ENCODE data around the gene ANKRD33B. TPM values are rescaled to one million over a fixed set of nuclear protein-coding genes. Genes with fewer than 3 reads are reported as not detected.

Gene ANKRD33B
- total RNA-seq, 2 donors from 2014 or later: 4.1 to 7.4 TPM

DNA sequence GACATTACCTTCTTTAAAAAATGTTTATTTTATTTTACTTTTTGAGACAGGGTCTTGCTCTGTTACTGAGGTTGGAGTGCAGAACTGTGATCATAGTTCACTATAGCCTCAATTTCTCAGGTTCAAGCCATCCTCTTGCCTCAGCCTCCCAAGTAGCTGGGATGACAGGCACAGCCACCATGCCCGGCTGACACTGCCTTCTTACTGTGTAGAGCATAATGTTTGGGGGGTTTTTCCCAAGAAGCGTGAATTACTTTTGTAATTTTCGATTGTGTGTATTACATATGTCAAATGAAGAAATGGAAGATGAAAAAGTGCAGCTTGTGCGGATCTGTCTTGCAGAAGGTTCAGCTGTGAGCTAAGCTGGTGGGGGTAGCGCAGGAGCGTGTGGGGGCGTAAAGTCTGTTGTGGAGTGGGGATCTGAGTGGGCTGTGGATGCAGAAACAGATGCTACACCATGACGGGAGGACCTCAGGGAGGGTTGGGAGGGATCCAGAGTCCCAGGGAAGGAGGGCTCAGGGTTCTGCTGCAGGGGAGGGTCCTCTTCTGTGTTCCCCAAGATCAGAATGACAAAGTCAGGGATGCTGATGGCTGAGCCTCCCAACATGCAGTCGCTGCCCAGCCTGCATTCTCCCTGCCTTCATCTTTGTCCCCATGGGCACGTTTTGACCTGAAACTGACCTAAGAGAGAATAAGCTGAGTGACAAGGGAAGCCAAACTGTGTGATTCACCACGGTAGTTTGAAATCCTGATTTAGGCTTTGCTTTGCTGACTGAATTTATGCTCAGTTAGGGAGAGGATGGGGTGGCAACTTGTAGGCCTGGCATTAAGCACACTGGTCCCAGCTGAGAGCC, 6.8 kb upstream of the ANKRD33B start:
- H3K27ac ChIP-seq: no peak overlapping the region
- DNase-seq (ENCODE audit: low spot score): no peak
- H3K4me1 ChIP-seq (replicated peaks): no peaks in the 10 kb centered on the region
- 82% methylated on average over 11 of the region's 11 CpGs for WGBS
- no peaks in the 10 kb centered on the region for H3K9me3 ChIP-seq
- no peak overlapping the region for H3K4me3 ChIP-seq
- TF ChIP-seq POLR2AphosphoS5 (IDR thresholded peaks at IDR 0.05) (no peak), POLR2A (IDR thresholded peaks at IDR 0.05) (no peak)
- TF ChIP-seq, protein P1, sequence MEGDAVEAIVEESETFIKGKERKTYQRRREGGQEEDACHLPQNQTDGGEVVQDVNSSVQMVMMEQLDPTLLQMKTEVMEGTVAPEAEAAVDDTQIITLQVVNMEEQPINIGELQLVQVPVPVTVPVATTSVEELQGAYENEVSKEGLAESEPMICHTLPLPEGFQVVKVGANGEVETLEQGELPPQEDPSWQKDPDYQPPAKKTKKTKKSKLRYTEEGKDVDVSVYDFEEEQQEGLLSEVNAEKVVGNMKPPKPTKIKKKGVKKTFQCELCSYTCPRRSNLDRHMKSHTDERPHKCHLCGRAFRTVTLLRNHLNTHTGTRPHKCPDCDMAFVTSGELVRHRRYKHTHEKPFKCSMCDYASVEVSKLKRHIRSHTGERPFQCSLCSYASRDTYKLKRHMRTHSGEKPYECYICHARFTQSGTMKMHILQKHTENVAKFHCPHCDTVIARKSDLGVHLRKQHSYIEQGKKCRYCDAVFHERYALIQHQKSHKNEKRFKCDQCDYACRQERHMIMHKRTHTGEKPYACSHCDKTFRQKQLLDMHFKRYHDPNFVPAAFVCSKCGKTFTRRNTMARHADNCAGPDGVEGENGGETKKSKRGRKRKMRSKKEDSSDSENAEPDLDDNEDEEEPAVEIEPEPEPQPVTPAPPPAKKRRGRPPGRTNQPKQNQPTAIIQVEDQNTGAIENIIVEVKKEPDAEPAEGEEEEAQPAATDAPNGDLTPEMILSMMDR (IDR thresholded peaks at IDR 0.05): no peak
- H3K27me3 ChIP-seq (replicated peaks; ENCODE audit: insufficient read depth): no peaks in the 10 kb centered on the region
- intact Hi-C loops (cut with DNase I): no loop called here
- no peaks in the 10 kb centered on the region for H3K36me3 ChIP-seq

DNA sequence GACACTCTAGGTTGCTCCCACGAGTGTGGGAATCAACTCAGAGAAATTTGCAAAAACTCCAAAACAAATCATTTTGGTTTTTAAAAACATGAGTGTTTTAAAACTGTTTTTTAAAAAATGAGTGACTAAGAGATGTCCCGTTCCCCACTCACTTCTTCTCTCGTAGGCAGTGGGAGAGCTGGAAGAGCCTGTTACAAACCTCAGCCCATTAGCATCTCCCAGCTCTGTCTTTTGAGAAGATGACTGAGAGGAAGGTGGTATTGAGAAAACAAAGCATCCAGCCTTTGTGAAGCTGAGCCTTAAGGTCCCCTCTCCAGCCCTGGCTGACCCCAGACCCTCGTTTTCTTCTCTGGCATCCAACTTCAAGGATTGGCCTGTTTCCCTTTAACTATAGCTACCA, 4.7 kb upstream of the ANKRD33B start:
- TF ChIP-seq POLR2A (IDR thresholded peaks at IDR 0.05) (no peak), POLR2AphosphoS5 (IDR thresholded peaks at IDR 0.05) (no peak)
- TF ChIP-seq, protein P1 (IDR thresholded peaks at IDR 0.05): no peak
- Histone ChIP-seq H3K4me3 (no peak overlapping the region), H3K36me3 (no peaks in the 10 kb centered on the region), H3K27me3 (replicated peaks; ENCODE audit: insufficient read depth) (no peaks in the 10 kb centered on the region), H3K9me3 (no peaks in the 10 kb centered on the region), H3K27ac (no peak overlapping the region), H3K4me1 (replicated peaks) (no peaks in the 10 kb centered on the region)
- no peak for DNase-seq (ENCODE audit: low spot score)
- WGBS: 80% methylated on average over 4 of the region's 4 CpGs
- intact Hi-C loops (cut with DNase I): no loop called here

DNA sequence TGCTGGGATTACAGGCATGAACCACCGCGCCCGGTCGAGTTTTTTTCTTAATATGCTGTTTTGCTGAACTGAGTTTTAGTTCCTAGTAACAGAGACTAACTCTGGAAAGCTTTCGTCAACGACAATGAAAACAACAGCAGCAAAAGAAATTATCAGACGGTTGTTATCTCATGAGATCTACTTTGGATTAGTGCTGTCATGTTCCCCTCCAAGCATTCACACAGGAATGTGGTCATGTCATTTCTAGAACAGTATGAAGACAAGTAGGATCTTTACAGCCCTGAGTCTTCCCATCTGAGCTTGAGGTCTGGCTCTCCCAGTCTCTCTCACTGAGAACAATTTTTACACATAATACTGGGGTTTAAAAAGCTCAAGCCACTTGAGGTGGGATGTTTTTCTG, 4.0 kb upstream of the ANKRD33B start:
- no peaks in the 10 kb centered on the region for H3K36me3 ChIP-seq
- H3K4me1 ChIP-seq (replicated peaks): no peaks in the 10 kb centered on the region
- no peaks in the 10 kb centered on the region for H3K9me3 ChIP-seq
- intact Hi-C loops (cut with DNase I): loop anchor here (10.0 kb wide), 1 partner anchor 205 kb away; the partner anchor contains the start of gene DAP
- H3K4me3 ChIP-seq: no peak overlapping the region
- WGBS: 72% methylated on average over 7 of the region's 7 CpGs
- no peak for DNase-seq (ENCODE audit: low spot score)
- H3K27me3 ChIP-seq (replicated peaks; ENCODE audit: insufficient read depth): no peaks in the 10 kb centered on the region
- TF ChIP-seq POLR2AphosphoS5 (IDR thresholded peaks at IDR 0.05) (no peak), POLR2A (IDR thresholded peaks at IDR 0.05) (no peak)
- TF ChIP-seq, protein P1 (IDR thresholded peaks at IDR 0.05): no peak
- no peak overlapping the region for H3K27ac ChIP-seq

DNA sequence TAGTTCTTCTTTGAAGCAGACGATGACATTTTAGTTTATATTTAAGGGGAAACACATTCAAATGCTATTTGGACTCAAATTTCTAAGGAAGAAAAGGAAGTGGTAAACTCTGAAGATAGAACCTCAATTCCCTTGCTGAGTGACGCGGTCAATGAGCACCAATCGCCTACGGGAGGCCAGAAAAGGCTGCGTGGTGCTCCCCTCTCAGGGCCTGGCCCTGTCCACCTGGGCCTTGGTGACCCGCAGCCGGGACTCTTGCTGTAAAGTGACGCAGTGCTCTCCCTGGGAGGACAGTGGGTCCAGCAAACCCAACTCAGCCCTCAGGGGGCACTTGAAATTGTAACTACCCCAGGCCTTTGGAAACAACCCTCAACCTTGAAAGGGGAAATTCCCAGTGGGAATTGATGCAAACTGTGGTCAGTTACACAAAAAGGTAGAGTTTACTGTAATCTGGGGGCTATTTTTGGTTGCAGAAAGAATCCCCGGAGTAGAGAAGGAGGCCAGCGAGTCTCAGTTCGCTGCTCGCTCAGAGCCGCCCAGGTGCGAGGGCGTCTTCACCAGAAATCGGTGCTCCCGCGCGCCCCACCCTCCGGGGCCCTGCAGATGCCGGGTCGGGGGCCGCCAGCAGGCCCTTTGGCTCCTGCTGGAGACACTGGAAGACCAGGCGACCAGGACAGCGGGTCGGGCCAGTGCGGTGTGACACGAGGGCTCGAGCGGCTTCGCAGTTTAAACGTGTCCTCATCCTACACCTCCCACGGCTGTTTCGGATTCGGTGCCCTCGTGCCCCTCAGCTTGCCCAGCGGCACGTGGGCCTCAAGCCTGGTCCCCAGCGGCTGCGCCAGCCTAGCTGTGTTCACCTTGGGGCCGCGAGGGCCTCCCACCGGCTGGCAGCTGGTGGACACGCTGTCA, 1.4 kb upstream of the ANKRD33B start:
- DNase-seq (ENCODE audit: low spot score): no peak
- H3K36me3 ChIP-seq: no peaks in the 10 kb centered on the region
- H3K4me3 ChIP-seq: no peak overlapping the region
- WGBS: 69% methylated on average over 42 of the region's 45 CpGs
- H3K27ac ChIP-seq: no peak overlapping the region
- no peaks in the 10 kb centered on the region for H3K4me1 ChIP-seq (replicated peaks)
- TF ChIP-seq, protein P1 (IDR thresholded peaks at IDR 0.05): no peak
- TF ChIP-seq POLR2AphosphoS5 (IDR thresholded peaks at IDR 0.05): no peak
- no peak for TF ChIP-seq POLR2A (IDR thresholded peaks at IDR 0.05)
- intact Hi-C loops (cut with DNase I): loop anchor here (10.0 kb wide), 1 partner anchor 202 kb away; the partner anchor contains the start of gene DAP
- H3K9me3 ChIP-seq: no peaks in the 10 kb centered on the region
- no peaks in the 10 kb centered on the region for H3K27me3 ChIP-seq (replicated peaks; ENCODE audit: insufficient read depth)
